ENCODE results near the gene METTL25.

- TF ChIP-seq CTCF (conservative IDR thresholded peaks at IDR 0.05; ENCODE audit: low read length) = no peak
- TF ChIP-seq EZH2phosphoT487 (IDR thresholded peaks at IDR 0.05; ENCODE audit: borderline replicate concordance, low read depth, low read length) = no peak
Measured at GRCh38 chr12:82406651-82407050, 48.3 kb downstream of the METTL25 start.
